ENCODE measurements around the gene ZNF397. TPM values are rescaled to one million over a fixed set of nuclear protein-coding genes. Genes with fewer than 3 reads are reported as not detected.

The ZNF397 gene
- total and polyA plus RNA-seq, 2 donors (not counting 3 experiments of a cell fraction or from before 2014, with no cell fraction given), result 1.5 to 5.5 TPM

DNA sequence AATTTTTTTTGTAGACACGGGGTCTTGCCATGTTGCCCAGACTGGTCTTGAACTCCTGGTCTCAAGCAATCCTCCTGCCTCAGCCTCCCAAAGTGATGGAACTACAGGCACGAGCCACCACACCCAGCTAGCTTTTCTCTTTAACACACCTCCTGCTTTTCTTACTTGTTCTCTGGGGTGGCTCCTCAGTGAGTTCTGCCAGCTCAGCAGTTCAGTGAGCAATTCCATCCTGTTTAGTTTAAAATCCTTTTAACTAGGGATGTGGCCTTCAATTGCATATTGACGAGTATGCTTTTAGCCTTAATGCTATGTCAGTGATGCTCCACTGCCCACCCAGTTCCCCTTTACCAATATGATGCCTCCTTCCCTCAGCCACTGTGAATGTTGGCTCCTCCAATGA is 16.1 kb downstream of the ZNF397 start:
- no peak for TF ChIP-seq JUN (IDR thresholded peaks at IDR 0.05; ENCODE audit: borderline replicate concordance, insufficient read depth, insufficient read length, low read depth)
- no peak for TF ChIP-seq MYC (IDR thresholded peaks at IDR 0.05; ENCODE audit: low read depth, low read length)
- TF ChIP-seq EZH2 (IDR thresholded peaks at IDR 0.05; ENCODE audit: borderline replicate concordance, low read depth, low read length, severe bottlenecking), result no peak
- no peak for TF ChIP-seq POLR2A (IDR thresholded peaks at IDR 0.05; ENCODE audit: low read depth, low read length)
- TF ChIP-seq, protein P1, sequence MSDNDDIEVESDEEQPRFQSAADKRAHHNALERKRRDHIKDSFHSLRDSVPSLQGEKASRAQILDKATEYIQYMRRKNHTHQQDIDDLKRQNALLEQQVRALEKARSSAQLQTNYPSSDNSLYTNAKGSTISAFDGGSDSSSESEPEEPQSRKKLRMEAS (IDR thresholded peaks at IDR 0.05; ENCODE audit: insufficient read depth, insufficient read length), result no peak
- no peak for TF ChIP-seq FOS (IDR thresholded peaks at IDR 0.05; ENCODE audit: borderline replicate concordance, insufficient read depth, low read length)
- TF ChIP-seq GATA2 (IDR thresholded peaks at IDR 0.05; ENCODE audit: insufficient read depth, insufficient read length, low read depth, low read length), result no peak
- TF ChIP-seq POLR2AphosphoS5 (IDR thresholded peaks at IDR 0.05; ENCODE audit: insufficient read depth, low read depth, low read length), result no peak
- no peak for TF ChIP-seq CTCF (IDR thresholded peaks at IDR 0.05; ENCODE audit: extremely low read depth in 1 of 2, insufficient read depth in 1 of 2, low read depth in 1 of 2, low read length in 2 of 2)
- DNase-seq (ENCODE audit: low read depth, low spot score), result no peak
- H3K9ac ChIP-seq (replicated peaks; ENCODE audit: extremely low read depth, insufficient read depth, low read length), result no peak overlapping the region
- H3K27ac ChIP-seq (ENCODE audit: insufficient read depth, low read depth, low read length), result no peak overlapping the region
- no TSS peak for BruUV-seq (replicated peaks)
- dilution Hi-C loops (cut with MboI; ENCODE audit: extremely low pct_ligation_motif_present, low sequenced_read_pairs), result no loop called here
- no peaks in the 10 kb centered on the region for H4K20me1 ChIP-seq (replicated peaks; ENCODE audit: control insufficient read depth, extremely low read depth, insufficient read depth, low read length)
- H3K4me2 ChIP-seq (ENCODE audit: insufficient read depth, low read length), result no peak overlapping the region
- H2AFZ ChIP-seq (ENCODE audit: low read depth, low read length), result no peak overlapping the region
- no peak for FAIRE-seq
- no peaks in the 10 kb centered on the region for H3K4me1 ChIP-seq (ENCODE audit: control insufficient read depth, extremely low read depth, insufficient read depth, low read length)
- CTCF ChIA-PET, result no interaction called here
- no peak overlapping the region for H3K4me3 ChIP-seq (replicated peaks in 1 of 3; ENCODE audit: insufficient read depth in 1 of 3, low read depth in 1 of 3, low read length in 3 of 3)
- intact Hi-C loops (cut with micrococcal nuclease), result no loop called here
- H3K9me3 ChIP-seq (replicated peaks; ENCODE audit: control insufficient read depth, insufficient read depth, low read length), result peaks cover 2% of the 10 kb centered on the region
- H3K36me3 ChIP-seq (ENCODE audit: control insufficient read depth in 2 of 2, extremely low read depth in 1 of 2, insufficient read depth in 2 of 2, low read length in 2 of 2), result peaks cover 0 to 1% of the 10 kb centered on the region in 2 experiments
- POLR2A ChIA-PET, result no interaction called here
- no peaks in the 10 kb centered on the region for H3K27me3 ChIP-seq (ENCODE audit: control insufficient read depth in 2 of 2, insufficient read depth in 2 of 2, low read length in 2 of 2)
- no peaks in the 10 kb centered on the region for H3K9me1 ChIP-seq (replicated peaks; ENCODE audit: control insufficient read depth, extremely low read depth, insufficient read depth, low read length)
- no peaks in the 10 kb centered on the region for H3K79me2 ChIP-seq (ENCODE audit: control insufficient read depth, insufficient read depth, low read length)

All from endothelial cell of umbilical vein (primary cell).